ENCODE data around the gene PODXL.

DNA sequence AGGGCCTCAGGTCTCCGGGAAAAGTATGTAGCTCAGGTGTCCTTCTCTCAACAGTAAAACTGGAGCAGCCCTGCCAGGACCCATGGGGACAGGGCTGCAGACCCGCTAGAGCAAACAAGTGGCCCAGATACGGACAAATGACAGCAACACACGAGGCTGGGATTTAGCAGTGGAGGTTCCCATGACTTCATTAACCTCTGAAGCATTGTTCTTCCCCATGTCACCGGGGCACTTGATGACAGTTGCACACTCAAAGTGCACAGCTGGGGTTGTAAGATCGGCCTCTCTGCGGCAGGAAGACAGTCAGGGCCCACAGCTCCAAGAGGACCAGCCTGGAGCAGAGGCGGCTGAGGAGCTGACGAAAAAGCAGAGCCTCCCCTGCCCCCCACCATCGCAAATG lies 12.5 kb upstream of the PODXL start:
- TF ChIP-seq, protein P1, sequence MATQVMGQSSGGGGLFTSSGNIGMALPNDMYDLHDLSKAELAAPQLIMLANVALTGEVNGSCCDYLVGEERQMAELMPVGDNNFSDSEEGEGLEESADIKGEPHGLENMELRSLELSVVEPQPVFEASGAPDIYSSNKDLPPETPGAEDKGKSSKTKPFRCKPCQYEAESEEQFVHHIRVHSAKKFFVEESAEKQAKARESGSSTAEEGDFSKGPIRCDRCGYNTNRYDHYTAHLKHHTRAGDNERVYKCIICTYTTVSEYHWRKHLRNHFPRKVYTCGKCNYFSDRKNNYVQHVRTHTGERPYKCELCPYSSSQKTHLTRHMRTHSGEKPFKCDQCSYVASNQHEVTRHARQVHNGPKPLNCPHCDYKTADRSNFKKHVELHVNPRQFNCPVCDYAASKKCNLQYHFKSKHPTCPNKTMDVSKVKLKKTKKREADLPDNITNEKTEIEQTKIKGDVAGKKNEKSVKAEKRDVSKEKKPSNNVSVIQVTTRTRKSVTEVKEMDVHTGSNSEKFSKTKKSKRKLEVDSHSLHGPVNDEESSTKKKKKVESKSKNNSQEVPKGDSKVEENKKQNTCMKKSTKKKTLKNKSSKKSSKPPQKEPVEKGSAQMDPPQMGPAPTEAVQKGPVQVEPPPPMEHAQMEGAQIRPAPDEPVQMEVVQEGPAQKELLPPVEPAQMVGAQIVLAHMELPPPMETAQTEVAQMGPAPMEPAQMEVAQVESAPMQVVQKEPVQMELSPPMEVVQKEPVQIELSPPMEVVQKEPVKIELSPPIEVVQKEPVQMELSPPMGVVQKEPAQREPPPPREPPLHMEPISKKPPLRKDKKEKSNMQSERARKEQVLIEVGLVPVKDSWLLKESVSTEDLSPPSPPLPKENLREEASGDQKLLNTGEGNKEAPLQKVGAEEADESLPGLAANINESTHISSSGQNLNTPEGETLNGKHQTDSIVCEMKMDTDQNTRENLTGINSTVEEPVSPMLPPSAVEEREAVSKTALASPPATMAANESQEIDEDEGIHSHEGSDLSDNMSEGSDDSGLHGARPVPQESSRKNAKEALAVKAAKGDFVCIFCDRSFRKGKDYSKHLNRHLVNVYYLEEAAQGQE (IDR thresholded peaks at IDR 0.05; ENCODE audit: low read depth): no peak
- TF ChIP-seq EP300 (IDR thresholded peaks at IDR 0.05; ENCODE audit: borderline replicate concordance): no peak
- no peak for TF ChIP-seq FOXM1 (IDR thresholded peaks at IDR 0.05; ENCODE audit: borderline replicate concordance, low read depth)

All from Ishikawa (cell line).